H4 (cell line): ENCODE data around the gene DHRS11. TPM values are rescaled to one million over a fixed set of nuclear protein-coding genes. Genes with fewer than 3 reads are reported as not detected.
A peak's percentile ranks its signal among the peaks of the same experiment; 100 is the strongest.

ENCODE experiments used
- DNase-seq: peaks from one replicate; pipeline ENCODE4 v3.0.0-alpha.2; 2015; ENCODE audit warnings: low spot score
- total RNA-seq: library from RNA; depleted of rRNA; stranded (reverse); fragments of >200 nt; shearing (Covaris generic); gene quantifications from 2 replicates; pipeline ENCODE4 v1.2.3, GENCODE V29; 2014

DHRS11 gene
- total RNA-seq, 1 experiment from 2014 or later = 11.7 TPM

GRCh38 chr17:36614081-36614480, 22.4 kb downstream of the DHRS11 start:
- no peak for DNase-seq

DNA sequence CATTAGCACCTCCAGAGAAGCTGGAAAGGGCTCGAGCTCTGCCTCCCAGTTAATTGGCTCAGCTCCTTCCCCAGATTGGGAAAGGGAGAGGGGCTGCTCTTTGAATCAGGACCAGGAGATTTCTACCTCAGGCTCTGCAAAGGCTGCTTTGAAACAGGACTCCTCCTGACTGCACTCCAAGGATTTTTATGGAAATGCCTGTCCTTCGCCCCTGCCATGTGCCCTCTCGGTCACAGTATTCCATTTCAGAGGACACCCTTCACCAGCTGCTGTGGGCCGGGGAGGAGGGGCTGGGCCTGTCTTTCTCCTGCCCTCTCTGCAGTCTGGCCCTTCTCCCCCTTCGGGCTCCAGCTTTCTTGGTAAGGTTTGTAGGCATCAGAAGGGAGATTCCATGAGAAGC, 23.3 kb downstream of the DHRS11 start:
- no peak for DNase-seq

DNA sequence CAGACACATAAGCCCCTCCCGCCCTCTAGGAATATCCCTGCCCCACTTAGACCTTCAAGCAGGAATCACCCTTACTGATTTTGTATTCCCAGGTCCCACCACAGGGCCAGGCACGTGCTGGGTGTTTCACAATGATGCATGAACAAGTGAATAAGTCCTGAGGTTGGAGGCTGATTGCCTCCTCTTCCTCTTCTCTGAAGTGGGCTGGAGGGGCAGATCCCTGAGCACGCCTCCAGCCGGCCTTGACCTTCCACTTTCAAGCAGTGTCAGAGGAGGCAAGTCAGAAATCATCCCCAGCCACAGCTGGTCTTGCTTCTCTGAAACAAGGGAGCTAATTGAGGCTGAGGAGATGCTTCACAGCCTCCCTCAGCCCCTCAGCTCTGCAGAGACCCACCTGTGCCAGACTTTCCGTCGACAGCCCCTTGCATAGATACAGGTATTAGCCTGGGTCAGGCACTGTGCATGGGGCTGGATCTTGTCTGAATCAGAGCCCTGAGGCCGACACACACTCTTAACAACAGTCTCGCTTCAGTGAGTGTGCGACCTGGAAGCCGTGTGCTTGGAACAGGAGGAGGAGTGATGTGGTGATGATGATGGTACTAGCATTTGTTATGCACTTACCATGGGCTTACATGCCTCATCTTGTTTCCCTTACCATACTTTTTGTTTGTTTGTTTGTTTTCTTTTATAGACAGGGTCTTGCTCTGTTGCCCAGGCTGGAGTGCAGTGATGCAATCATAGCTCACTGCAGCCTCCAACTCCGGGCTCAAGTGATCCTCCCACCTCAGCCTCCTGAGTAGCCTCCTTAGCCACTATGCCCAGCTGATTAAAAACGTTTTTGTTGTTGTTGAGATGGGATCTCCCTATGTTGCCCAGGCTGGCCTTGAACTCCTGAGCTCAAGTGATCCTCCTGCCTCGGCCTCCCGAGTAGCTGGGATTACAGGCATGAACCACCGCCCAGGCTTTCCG, 24.7 kb downstream of the DHRS11 start:
- no peak for DNase-seq

DNA sequence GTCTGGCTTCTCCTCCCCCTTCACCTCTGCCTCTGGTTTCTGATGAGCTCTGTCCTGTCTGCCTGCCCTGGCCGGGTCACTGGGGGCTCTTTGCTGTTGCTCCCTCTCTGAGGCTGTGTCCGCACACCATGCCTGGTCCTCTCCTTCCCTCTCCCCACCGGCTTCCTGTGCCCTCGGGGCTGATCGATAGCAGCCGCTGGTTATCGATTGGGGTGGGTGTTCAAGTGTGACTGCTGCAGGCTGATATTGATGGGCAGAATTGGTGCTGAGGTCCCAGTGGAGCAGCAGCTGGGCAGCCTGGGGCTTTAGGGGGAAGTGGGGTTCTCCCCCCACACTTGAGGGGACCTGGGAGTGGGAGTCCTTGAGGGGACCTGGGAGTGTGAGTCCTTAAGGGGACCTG, 26.1 kb downstream of the DHRS11 start:
- DNase-seq = no peak

- DNase-seq = no peak
These were observed 31.6 kb downstream of the DHRS11 start for GRCh38 chr17:36623281-36623680.

DNA sequence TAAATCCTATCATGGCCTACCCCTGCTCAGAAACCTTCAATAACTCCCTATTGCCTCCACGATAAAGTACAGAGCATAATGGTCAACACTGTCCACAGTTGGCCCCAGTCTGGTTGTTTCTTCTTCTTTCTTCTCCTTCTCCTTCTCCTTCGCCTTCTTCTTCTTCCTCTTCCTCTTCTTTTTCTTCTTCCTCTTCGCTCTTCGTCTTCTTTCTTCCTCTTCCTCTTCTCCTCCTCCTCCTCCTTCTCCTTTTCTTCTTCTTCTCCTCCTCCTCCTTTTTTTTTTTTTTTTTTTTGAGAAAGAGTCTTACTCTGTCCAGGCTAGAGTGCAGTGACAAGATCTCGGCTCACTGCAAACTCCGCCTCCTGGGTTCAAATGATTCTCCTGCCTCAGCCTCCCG, 33.5 kb downstream of the DHRS11 start:
- no peak for DNase-seq

- DNase-seq = no peak
These were observed 35.4 kb downstream of the DHRS11 start for GRCh38 chr17:36627101-36627500.

- DNase-seq = no peak
These were observed 36.9 kb downstream of the DHRS11 start for GRCh38 chr17:36628576-36628975.

GRCh38 chr17:36629252-36629847, 37.7 kb downstream of the DHRS11 start:
- peak; percentile 64 for DNase-seq

DNA sequence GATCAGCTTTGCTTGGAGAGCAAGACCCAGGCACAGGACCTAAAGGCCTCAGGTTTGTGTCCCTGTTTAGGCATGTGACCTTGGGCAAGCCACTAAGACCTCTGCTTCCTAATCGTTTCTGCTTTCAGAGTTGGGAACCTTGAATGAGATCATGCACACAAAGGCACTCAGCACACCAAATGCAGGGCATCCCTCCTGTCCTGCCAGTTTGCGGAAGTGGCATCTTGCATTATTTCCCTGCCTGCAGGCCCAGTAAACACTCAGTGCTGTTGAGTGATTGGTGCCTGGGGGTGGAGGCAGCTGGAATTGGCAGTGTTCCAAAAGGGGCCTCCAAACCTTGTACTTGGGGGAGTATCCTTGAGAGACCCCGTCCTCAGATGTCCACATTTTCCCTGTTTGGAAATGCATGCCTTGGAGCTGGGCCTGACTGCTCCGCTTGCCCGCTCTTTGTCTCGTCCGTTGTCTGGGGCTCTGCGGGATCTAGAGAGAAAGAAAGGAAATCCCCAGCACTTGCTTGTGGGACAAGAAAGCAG, 38.4 kb downstream of the DHRS11 start:
- no peak for DNase-seq

GRCh38 chr17:36631022-36631421, 39.3 kb downstream of the DHRS11 start:
- no peak for DNase-seq

DNA sequence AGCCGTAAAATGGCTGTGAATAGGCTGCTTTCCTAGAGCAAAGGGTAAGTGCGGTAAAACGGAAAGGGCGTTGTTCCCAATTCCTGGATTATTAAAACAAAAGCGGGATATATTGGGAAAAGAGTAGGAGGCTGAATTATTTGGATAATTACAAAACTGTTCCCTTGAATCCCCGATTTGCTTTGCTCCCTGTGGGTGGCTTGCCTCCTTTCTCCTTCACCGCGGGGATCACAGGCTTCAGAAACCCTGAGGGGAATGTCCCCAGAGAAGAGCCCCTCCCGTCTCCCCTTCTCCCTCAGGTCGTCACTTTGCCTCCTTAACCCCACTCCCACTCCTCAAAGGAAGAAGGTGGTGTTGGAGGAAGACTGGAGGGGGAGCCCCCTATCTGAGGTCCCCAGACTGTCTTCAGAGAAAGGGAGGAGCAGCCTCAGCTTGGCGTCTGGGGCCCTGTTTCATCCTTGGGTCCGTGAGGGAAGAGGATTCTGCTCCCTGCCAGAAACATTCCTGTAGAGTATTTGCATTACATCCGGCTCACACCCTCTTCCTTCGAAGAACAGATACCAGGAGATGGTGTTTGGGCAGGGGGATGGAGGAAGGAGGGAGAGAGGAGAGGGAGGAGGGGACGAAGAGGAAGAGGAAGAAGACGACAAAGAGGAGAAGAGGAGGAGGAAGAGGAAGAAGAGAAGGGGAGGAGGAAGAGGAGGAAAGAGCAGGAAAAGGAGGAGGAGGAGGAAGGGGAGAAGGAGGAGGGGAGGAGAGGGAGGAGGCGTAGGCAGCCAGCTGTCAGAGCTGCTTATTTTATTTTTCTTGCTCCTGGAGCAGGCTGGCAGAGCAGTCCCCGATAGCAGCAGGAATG, 41.5 kb downstream of the DHRS11 start:
- DNase-seq = no peak

GRCh38 chr17:36640346-36640745, 48.7 kb downstream of the DHRS11 start:
- DNase-seq = no peak

DNA sequence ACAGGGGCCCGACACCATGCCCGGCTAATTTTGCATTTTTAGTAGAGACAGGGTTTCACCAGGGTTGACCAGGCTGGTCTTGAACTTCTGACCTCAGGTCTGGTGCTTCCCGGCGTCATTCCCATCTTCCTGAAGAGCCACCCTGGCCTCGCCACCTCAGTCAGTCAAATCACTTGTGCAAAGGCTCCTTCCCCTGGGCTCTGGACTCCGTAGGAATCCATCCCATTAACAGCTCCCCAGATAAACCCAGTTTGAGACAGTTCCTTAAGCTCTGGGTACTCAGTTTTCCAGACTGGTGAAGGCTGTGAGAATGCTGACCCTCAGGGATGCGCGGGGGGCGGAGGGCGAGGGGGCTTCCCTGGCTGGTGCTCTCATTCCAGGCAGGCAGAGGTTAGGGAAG, 49.2 kb downstream of the DHRS11 start:
- no peak for DNase-seq

GRCh38 chr17:36641331-36641876, 49.7 kb downstream of the DHRS11 start:
- DNase-seq = no peak

DNA sequence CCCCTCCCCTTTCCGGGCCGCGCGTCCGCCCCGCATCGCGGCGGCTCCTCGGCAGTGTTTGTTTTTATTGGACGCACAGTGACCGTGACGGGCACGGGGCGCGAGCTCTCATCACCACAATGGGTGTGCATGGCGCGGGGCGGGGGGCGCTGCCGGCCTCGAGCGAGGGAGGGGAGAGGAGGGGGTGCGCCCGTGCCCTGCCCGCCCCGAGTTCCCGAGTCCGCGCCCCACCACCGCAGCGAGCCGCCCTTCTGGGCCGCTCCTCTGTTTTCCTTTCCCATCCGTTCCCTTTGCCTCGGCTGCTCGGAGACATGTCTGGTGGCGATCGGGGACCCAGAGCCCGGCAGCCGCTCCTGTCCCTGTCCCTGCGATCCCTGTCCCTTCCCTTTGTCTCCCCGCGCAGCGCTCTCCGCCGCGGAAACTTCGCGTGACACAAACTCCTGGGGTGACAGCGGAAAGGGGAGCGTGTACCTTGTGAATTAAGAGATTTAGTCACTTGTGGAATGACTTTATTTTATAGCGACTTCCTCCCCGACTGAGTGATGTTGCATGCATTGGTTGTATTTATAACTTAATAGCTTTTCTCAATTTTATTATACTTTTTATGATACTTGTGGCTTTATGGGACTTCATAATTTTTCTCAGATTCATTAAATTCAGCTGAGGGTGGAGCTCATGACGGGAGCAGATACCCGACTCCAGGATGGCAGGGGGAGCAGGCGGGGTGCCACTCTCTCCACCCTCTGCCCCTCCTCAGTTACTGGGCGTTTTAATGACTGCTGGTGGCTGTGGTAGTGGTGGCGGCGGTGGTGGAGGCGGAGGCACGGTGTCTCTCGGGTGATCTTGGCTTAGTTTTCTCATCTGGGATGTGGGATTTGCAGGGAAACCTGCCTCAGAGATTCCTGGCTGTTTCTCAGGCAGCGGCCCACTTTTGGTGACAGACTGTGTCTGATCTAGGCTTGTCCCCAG, 50.5 kb downstream of the DHRS11 start:
- no peak for DNase-seq

DNA sequence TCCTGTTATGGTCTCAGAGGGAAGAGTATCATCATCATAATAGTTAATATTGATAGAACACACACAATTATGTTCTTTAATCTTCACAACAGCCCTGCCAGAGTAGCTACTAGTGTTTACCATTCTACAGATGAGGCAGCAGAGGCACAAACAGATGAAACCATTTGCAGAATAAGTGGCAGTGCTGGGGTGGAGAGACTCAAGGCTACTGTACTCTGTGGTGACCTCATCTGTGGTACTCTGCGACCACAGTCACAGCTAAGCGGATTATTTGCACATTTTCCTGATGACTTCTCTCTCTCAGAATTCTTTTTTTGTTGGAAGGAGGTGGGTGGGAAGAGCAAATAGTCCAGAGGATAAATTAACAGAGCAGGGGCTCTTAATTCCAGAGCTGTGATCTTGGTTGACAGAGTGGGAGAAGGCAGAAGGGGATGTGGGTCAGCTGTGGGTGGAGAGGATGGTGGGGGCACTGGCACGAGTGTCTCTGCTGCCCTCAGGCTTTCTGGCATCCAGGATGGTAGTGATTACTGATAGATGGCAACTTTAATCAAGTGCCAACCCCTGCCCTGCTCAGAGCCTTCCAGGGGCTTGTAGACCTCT, 51.5 kb downstream of the DHRS11 start:
- DNase-seq = no peak

- no peak for DNase-seq
These were observed 53.7 kb downstream of the DHRS11 start for GRCh38 chr17:36645422-36645821.

DNA sequence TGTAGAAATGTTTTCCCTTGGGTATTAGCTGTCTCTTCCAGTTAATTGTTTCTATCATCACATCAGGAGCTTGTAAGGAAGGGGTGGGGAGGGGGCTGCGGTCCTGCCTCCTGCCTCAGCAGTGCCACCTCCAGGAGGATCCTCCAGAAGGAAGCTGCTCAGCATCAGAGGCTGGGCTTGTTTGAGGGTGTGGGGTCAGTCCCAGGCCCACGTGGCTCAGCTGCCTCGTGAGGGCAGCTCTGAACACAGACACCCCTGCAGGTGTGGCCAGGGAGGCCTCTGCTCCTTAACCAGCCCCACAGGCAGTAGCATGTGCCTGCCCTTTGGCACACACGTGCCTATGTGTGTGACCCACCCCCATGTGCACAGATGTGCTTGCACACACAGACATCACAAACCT, 56.0 kb downstream of the DHRS11 start:
- no peak for DNase-seq
